ENCODE measurements around the gene LRRC32.

LRRC32 gene

DNA sequence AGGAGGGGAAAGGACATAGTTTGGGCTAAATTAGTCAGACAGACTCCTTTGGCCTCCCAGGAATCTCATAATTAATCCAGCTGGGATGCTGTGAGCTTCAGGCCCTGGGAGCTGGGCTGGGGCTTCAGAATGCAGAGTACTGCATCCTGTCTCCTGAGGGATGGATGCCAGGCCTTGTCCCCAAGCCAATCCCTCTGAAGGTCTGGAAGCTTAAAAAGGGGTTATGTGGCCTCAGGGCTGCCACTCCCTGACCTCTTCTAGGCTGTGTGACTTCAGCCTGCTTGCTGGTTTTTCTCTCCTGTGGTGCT, 6.9 kb upstream of the LRRC32 start:
- DNase-seq, result no peak
- H3K4me1 Mint-ChIP-seq (ENCODE audit: low read depth), result peaks cover 10% of the 10 kb centered on the region
- H3K36me3 Mint-ChIP-seq (ENCODE audit: low read depth), result no peaks in the 10 kb centered on the region
- H3K4me3 Mint-ChIP-seq, result no peak overlapping the region
- no peak overlapping the region for H3K27ac Mint-ChIP-seq
- H3K9me3 Mint-ChIP-seq, result no peaks in the 10 kb centered on the region
- H3K27me3 Mint-ChIP-seq, result peaks cover 13% of the 10 kb centered on the region

DNA sequence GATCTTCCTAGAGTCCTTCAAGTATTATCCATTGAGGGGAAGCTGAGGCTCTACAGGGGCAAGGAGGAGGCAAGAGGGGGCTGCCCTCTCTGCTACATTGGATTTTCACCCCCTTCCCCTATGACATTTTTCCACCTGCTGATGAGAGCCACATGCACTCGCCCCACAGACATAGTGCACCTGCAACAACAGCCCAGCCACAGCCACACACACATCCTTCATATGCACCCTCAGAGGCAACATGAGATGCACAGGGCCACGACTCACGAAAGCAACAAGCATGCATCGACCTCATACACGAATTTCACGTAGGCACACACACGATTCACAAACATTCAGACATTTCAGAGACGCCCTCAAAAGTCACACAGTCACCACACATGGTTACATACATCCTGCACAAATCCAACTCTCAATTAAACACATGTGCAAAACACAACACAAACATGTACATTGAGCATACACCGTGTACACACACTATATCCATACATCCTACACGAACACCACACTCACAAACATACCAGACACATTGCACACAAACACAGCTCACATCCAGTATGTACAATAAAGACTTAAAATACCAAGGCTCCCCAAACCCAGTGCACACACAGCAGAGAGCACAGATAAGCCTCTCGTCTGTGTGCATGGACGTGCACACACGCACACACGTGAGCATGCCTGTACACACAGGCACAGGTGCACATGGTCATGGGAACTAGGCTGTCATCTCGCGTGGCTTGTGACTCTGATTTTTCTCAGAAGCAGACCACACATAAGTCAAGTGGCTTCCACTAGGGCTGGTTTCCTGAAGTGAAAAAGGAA, 6.3 kb upstream of the LRRC32 start:
- peaks cover 14% of the 10 kb centered on the region for H3K4me1 Mint-ChIP-seq (ENCODE audit: low read depth)
- H3K36me3 Mint-ChIP-seq (ENCODE audit: low read depth), result no peaks in the 10 kb centered on the region
- H3K4me3 Mint-ChIP-seq, result no peak overlapping the region
- H3K27ac Mint-ChIP-seq, result no peak overlapping the region
- no peak for DNase-seq
- H3K9me3 Mint-ChIP-seq, result no peaks in the 10 kb centered on the region
- peaks cover 10% of the 10 kb centered on the region for H3K27me3 Mint-ChIP-seq

DNA sequence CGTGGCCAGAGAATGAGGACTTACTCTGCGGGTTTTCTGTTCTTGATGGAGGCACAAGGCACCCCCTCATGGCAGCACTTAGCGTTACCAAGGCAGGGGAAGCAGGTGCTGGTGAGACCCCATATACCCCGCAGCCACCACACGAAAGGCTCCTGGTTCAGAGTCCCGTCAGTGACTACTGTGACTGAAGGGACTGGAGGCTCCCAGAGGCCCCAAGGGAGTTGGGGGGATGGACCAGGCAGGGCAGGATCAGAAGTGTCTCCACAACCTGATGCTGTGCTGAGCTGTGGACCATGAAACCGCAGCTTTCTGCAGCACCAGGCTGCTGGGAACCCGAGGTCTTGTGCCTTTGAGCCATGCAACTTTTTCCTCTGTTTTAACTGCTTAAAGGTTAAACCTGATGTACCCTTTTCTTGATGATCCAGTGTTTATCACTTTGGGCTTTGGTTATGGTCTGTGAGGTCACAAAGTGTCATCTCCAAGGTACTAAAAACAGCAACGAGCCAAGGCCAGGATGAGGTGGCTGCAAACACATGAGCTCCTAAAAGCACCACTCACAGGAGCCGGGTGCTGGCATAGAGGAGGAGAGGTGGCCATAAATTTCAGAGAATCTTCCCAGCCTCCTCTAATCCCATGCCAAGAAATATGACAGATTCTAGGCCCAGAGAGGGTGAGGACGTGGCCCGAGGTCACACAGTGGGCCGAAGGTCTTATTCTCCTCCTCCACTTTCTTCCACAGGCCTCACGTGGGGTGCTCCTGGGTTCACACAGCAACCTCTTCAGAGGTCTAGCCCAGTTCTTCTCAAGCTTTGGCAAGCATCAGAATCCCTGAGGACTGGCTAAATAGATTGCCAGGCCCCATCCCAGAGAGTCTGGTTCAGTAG, 4.2 kb upstream of the LRRC32 start:
- Mint-ChIP-seq H3K27ac (no peak overlapping the region), H3K27me3 (peaks cover 13% of the 10 kb centered on the region), H3K4me3 (no peak overlapping the region), H3K9me3 (no peaks in the 10 kb centered on the region), H3K4me1 (ENCODE audit: low read depth) (peaks cover 26% of the 10 kb centered on the region), H3K36me3 (ENCODE audit: low read depth) (no peaks in the 10 kb centered on the region)
- no peak for DNase-seq

DNA sequence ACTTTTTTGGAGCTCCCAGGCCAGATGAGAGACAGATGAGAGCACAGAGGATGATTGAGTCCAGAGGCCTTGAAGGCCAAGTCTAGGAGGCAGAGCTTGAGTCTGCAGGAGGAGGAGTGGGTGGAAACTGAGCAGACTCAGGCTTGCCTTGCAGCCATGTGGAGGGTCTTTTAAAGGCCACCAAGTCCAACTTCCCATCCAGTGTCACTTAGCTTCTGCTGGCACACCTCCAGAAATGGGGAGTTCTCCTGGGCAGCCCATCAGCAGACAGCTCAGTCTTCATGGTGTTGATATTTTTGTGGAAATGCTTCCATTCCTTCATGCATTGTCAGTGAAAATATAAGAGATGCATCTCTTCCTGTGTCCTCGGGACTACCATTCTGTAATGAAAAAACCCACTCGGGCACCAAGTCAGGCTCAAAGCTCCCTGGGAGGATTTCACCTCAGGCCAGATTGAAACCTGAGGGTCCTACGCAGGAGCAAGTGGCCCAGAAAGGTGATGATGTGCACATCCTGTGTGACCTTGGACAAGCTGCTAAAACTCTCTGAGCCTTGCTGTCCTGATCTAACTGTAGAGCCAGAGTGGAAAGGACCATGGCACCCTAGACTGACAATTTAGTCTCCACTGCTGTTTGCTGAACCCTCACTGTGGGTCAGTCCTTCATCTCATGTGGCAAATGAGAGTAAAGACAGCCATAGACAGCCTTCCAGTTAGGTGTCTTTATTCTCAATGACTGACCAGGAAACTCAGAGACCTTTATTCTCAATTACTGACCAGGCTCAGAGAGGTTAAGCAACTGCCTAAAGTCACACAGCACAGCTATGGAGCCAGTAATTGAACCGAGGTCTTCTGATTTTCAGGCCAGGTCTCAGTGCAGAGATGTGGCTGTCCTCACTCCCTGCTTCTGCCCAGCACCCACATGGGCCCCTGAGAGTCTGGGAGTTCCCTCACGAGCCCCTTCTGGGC, 2.9 kb upstream of the LRRC32 start:
- peaks cover 27% of the 10 kb centered on the region for H3K4me1 Mint-ChIP-seq (ENCODE audit: low read depth)
- H3K4me3 Mint-ChIP-seq, result no peak overlapping the region
- peaks cover 26% of the 10 kb centered on the region for H3K27me3 Mint-ChIP-seq
- H3K36me3 Mint-ChIP-seq (ENCODE audit: low read depth), result no peaks in the 10 kb centered on the region
- DNase-seq, result no peak
- H3K27ac Mint-ChIP-seq, result peak overlapping the region; percentile 39
- no peaks in the 10 kb centered on the region for H3K9me3 Mint-ChIP-seq

DNA sequence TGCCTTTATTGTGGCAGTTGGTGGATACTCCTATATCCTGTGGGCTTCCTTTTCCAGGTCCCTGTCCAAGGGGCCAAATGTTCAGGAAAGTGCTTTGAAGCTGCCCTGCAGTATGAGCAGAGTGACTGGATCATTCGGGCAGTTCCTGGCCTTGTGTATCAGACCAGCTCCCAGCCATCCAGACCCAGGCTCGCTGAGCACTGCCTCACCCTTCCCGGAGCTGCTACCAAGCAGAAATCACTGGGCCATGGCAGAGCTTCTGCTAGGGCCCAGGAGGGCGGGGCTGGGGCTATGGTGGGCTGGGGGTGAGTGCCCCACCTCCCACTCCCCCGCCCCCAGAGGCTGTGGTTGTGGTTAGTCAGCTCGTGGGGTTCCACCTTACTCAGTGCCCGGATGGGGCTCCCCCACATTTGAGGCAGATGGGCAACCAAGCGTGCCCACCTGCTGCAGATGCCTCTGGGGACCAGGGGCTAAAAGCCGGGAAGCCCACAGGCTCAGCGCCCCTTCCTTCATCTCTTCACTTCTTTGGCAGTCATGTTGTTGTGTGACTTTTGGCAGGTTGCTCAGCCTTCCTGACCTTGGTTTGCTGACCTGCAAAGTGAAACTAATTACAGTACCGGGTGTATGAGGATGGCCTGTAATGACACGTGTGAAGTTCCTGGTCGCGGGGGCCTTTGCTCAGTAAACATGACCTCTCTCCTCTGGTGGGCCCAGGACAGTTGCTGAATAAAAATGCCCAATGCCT, 2.1 kb upstream of the LRRC32 start:
- Mint-ChIP-seq H3K27me3 (peaks cover 32% of the 10 kb centered on the region), H3K4me1 (ENCODE audit: low read depth) (peaks cover 27% of the 10 kb centered on the region), H3K27ac (peak overlapping the region; percentile 39), H3K36me3 (ENCODE audit: low read depth) (no peaks in the 10 kb centered on the region), H3K4me3 (no peak overlapping the region), H3K9me3 (no peaks in the 10 kb centered on the region)
- peak; percentile 59 for DNase-seq

DNA sequence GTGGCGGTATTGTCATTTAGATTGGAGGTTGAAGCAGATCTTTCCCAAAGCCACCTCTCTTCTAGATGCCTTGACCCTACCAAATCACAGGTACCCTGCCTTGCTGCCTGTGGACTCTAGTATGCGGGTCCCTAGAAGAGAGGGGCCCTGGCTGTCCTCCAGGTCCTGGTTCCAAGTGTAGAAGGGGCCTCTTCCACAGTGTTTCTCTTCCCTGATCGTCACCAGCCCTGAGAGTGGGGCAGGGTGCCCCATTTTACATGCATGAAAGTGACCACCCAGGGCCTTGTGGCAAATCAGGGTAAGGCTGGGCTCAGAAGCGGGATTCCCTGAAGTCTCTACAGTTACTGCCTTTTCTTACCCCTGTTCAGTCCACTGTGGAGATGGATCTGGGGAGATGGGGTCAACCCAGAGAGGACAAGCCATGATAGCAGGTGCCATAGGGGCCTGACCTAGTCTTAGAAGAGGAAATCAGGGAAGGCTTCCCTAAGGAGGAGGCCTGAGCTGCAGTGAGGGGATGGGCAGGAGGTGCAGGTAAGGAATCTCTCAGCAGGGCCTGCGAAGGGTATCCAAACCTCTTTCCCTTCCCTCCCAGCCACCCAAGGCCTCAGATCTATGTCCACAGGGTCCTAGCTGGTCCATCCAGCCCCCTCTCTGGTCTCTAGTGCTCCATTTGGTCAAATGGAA, 1.2 kb upstream of the LRRC32 start:
- Mint-ChIP-seq H3K4me3 (peak overlapping the region; percentile 49), H3K27ac (no peak overlapping the region)

GRCh38 chr11:76671237-76671592, 668 bp upstream of the LRRC32 start:
- Mint-ChIP-seq H3K27ac (no peak overlapping the region), H3K9me3 (no peaks in the 10 kb centered on the region), H3K4me3 (peak overlapping the region; percentile 49), H3K4me1 (ENCODE audit: low read depth) (peaks cover 27% of the 10 kb centered on the region), H3K36me3 (ENCODE audit: low read depth) (no peaks in the 10 kb centered on the region), H3K27me3 (peaks cover 32% of the 10 kb centered on the region)
- DNase-seq, result no peak

More for the DNA sequence above, 1.2 kb upstream of the LRRC32 start:
- no peak for DNase-seq
- Mint-ChIP-seq H3K27me3 (peaks cover 32% of the 10 kb centered on the region), H3K9me3 (no peaks in the 10 kb centered on the region), H3K36me3 (ENCODE audit: low read depth) (no peaks in the 10 kb centered on the region), H3K4me1 (ENCODE audit: low read depth) (peaks cover 27% of the 10 kb centered on the region)

- Mint-ChIP-seq H3K4me3 (peak overlapping the region; percentile 68), H3K9me3 (no peaks in the 10 kb centered on the region), H3K4me1 (ENCODE audit: low read depth) (peaks cover 32% of the 10 kb centered on the region), H3K27ac (no peak overlapping the region), H3K27me3 (peaks cover 32% of the 10 kb centered on the region), H3K36me3 (ENCODE audit: low read depth) (no peaks in the 10 kb centered on the region)
- DNase-seq, result peak; percentile 29
These were observed 554 bp downstream of the LRRC32 start for GRCh38 chr11:76669901-76670484.

GRCh38 chr11:76668362-76669155, 2.0 kb downstream of the LRRC32 start:
- no peaks in the 10 kb centered on the region for H3K9me3 Mint-ChIP-seq
- peaks cover 40% of the 10 kb centered on the region for H3K4me1 Mint-ChIP-seq (ENCODE audit: low read depth)
- no peak overlapping the region for H3K27ac Mint-ChIP-seq

DNA sequence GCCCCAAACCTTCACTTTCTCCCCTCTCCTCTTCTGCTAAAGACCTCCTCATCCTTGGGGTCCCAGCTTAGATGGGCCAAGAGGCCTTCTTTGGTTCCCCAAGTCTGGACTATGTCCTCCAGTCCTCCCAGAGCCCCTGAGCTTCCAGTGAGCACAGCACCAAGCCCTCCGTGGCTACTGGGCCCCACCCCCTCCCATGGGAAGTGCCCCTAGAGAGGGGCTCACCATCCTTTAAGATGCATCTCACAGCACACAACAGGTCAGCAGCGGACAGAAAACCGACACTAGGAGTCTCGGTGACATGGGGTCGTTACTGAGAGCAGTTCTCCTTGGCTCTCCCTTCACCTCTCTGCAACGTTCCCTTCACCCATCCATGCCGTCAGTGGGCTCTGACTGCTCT, 2.7 kb downstream of the LRRC32 start:
- Mint-ChIP-seq H3K9me3 (no peaks in the 10 kb centered on the region), H3K4me3 (peak overlapping the region; percentile 9), H3K27ac (no peak overlapping the region), H3K27me3 (peaks cover 32% of the 10 kb centered on the region), H3K4me1 (ENCODE audit: low read depth) (peaks cover 34% of the 10 kb centered on the region), H3K36me3 (ENCODE audit: low read depth) (no peaks in the 10 kb centered on the region)
- no peak for DNase-seq

More at GRCh38 chr11:76668362-76669155, 2.0 kb downstream of the LRRC32 start:
- H3K4me3 Mint-ChIP-seq, result peak overlapping the region; percentile 68
- H3K27me3 Mint-ChIP-seq, result peaks cover 32% of the 10 kb centered on the region
- DNase-seq, result no peak
- H3K36me3 Mint-ChIP-seq (ENCODE audit: low read depth), result no peaks in the 10 kb centered on the region

DNA sequence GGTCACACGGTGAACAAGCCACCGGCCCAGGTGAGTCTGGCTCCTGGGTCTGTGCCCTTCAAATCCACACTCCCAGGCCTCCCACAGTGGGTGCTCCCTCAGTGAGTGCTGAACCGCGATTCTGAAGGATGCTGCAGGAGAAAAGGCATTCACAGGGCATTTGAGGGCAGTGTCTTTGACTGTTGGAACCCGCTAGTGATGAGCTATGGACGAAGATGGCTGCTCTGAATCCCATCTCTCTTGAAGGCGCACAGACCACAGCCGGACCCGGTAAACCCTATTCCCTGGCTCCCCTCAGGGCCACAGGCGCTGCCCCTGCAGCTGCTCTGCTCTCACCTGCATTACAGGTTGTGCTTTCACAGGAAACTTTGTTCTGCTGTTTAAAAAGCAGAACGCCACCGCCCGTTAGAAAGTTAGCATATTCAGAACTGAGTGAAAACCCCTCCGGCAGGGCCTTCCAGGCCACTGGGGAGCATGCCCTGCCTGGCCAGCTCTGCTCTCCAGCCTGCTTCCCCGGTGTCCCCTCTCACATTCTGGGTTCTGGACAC, 3.2 kb downstream of the LRRC32 start:
- H3K27me3 Mint-ChIP-seq, result peaks cover 32% of the 10 kb centered on the region
- no peaks in the 10 kb centered on the region for H3K36me3 Mint-ChIP-seq (ENCODE audit: low read depth)
- H3K4me3 Mint-ChIP-seq, result peak overlapping the region; percentile 9
- DNase-seq, result no peak
- no peak overlapping the region for H3K27ac Mint-ChIP-seq
- H3K4me1 Mint-ChIP-seq (ENCODE audit: low read depth), result peaks cover 30% of the 10 kb centered on the region
- H3K9me3 Mint-ChIP-seq, result no peaks in the 10 kb centered on the region

GRCh38 chr11:76666830-76667229, 3.7 kb downstream of the LRRC32 start:
- no peaks in the 10 kb centered on the region for H3K9me3 Mint-ChIP-seq
- peaks cover 32% of the 10 kb centered on the region for H3K27me3 Mint-ChIP-seq
- H3K4me1 Mint-ChIP-seq (ENCODE audit: low read depth), result peaks cover 26% of the 10 kb centered on the region
- H3K27ac Mint-ChIP-seq, result no peak overlapping the region
- no peak overlapping the region for H3K4me3 Mint-ChIP-seq
- H3K36me3 Mint-ChIP-seq (ENCODE audit: low read depth), result no peaks in the 10 kb centered on the region
- no peak for DNase-seq
